Measurements from ENCODE around the gene GOLGA8J. TPM values are rescaled to one million over a fixed set of nuclear protein-coding genes. Genes with fewer than 3 reads are reported as not detected.
"Not testable (repeated sequence)": the region's sequence is repeated elsewhere in the genome, so short reads cannot be mapped to it uniquely, and the experiment has no call there.

GOLGA8J gene
- total RNA-seq, 4 donors from 2014 or later = not detected

- intact Hi-C loops (cut with DNase I; ENCODE audit: low total_unique reads) = no loop called here
- 45 to 70% methylated on average over 3 of the region's 3 CpGs for WGBS, 2 donors
- no peak for DNase-seq (ENCODE audit: low spot score in 2 of 2)
- TF ChIP-seq CTCF (IDR thresholded peaks at IDR 0.05) = no peak
- H3K4me3 ChIP-seq (ENCODE audit: low read depth, poor library complexity, severe bottlenecking) = no peak overlapping the region
Observed at GRCh38 chr15:30041868-30042267, 40.9 kb upstream of the GOLGA8J start.

- intact Hi-C loops (cut with DNase I; ENCODE audit: low total_unique reads) = no loop called here
- WGBS, 2 donors = 70 to 76% methylated on average over 4 of the region's 4 CpGs
- DNase-seq (ENCODE audit: low spot score in 2 of 2) = no peak
Observed at GRCh38 chr15:30042556-30042955, 40.2 kb upstream of the GOLGA8J start.

GRCh38 chr15:30043211-30043655 is 39.5 kb upstream of the GOLGA8J start:
- DNase-seq (ENCODE audit: low spot score in 2 of 2) = no peak
- TF ChIP-seq CTCF (IDR thresholded peaks at IDR 0.05) (no peak), POLR2A (IDR thresholded peaks at IDR 0.05) (no peak)
- H3K4me3 ChIP-seq (ENCODE audit: low read depth, poor library complexity, severe bottlenecking) = no peak overlapping the region
- intact Hi-C loops (cut with DNase I; ENCODE audit: low total_unique reads) = no loop called here
- 29 to 33% methylated on average over 2 of the region's 2 CpGs for WGBS, 2 donors

More at GRCh38 chr15:30042556-30042955, 40.2 kb upstream of the GOLGA8J start:
- TF ChIP-seq POLR2A (IDR thresholded peaks at IDR 0.05) = no peak
- TF ChIP-seq CTCF (IDR thresholded peaks at IDR 0.05) = no peak
- H3K4me3 ChIP-seq (ENCODE audit: low read depth, poor library complexity, severe bottlenecking) = no peak overlapping the region

- TF ChIP-seq POLR2A (IDR thresholded peaks at IDR 0.05) = no peak
- TF ChIP-seq CTCF (IDR thresholded peaks at IDR 0.05) = no peak
- intact Hi-C loops (cut with DNase I; ENCODE audit: low total_unique reads) = no loop called here
- no peak overlapping the region for H3K4me3 ChIP-seq (ENCODE audit: low read depth, poor library complexity, severe bottlenecking)
- 78 to 94% methylated on average over 36 to 41 of the region's 42 CpGs for WGBS, 2 donors
- no peak for DNase-seq (ENCODE audit: low spot score in 2 of 2)
Observed at GRCh38 chr15:30044377-30044776, 38.4 kb upstream of the GOLGA8J start.

- DNase-seq (ENCODE audit: low spot score in 2 of 2); intact Hi-C loops (cut with DNase I; ENCODE audit: low total_unique reads); H3K4me3 ChIP-seq (ENCODE audit: low read depth, poor library complexity, severe bottlenecking): not testable (repeated sequence)
- 92 to 96% methylated on average over 22 of the region's 22 CpGs for WGBS, 2 donors
Observed at GRCh38 chr15:30044826-30045225, 37.9 kb upstream of the GOLGA8J start.

GRCh38 chr15:30045248-30046041 is 37.3 kb upstream of the GOLGA8J start:
- intact Hi-C loops (cut with DNase I; ENCODE audit: low total_unique reads); H3K4me3 ChIP-seq (ENCODE audit: low read depth, poor library complexity, severe bottlenecking); DNase-seq (ENCODE audit: low spot score in 2 of 2): not testable (repeated sequence)
- 68 to 77% methylated on average over 26 of the region's 26 CpGs for whole genome bisulfite sequencing, 2 donors

- WGBS, 2 donors = 58 to 60% methylated on average over 2 of the region's 2 CpGs
- intact Hi-C loops (cut with DNase I; ENCODE audit: low total_unique reads) = no loop called here
- no peak for DNase-seq (ENCODE audit: low spot score in 2 of 2)
- H3K4me3 ChIP-seq (ENCODE audit: low read depth, poor library complexity, severe bottlenecking) = no peak overlapping the region
- no peak for TF ChIP-seq CTCF (IDR thresholded peaks at IDR 0.05)
- TF ChIP-seq POLR2A (IDR thresholded peaks at IDR 0.05) = no peak
Observed at GRCh38 chr15:30046430-30046829, 36.3 kb upstream of the GOLGA8J start.

Data from lower leg skin (tissue), 4 donors.